ENCODE measurements around the gene GID8.

GRCh38 chr20:62955519-62956386, 17.8 kb downstream of the GID8 start:
- TF ChIP-seq, protein P1, sequence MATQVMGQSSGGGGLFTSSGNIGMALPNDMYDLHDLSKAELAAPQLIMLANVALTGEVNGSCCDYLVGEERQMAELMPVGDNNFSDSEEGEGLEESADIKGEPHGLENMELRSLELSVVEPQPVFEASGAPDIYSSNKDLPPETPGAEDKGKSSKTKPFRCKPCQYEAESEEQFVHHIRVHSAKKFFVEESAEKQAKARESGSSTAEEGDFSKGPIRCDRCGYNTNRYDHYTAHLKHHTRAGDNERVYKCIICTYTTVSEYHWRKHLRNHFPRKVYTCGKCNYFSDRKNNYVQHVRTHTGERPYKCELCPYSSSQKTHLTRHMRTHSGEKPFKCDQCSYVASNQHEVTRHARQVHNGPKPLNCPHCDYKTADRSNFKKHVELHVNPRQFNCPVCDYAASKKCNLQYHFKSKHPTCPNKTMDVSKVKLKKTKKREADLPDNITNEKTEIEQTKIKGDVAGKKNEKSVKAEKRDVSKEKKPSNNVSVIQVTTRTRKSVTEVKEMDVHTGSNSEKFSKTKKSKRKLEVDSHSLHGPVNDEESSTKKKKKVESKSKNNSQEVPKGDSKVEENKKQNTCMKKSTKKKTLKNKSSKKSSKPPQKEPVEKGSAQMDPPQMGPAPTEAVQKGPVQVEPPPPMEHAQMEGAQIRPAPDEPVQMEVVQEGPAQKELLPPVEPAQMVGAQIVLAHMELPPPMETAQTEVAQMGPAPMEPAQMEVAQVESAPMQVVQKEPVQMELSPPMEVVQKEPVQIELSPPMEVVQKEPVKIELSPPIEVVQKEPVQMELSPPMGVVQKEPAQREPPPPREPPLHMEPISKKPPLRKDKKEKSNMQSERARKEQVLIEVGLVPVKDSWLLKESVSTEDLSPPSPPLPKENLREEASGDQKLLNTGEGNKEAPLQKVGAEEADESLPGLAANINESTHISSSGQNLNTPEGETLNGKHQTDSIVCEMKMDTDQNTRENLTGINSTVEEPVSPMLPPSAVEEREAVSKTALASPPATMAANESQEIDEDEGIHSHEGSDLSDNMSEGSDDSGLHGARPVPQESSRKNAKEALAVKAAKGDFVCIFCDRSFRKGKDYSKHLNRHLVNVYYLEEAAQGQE (IDR thresholded peaks at IDR 0.05; ENCODE audit: insufficient read depth in 1 of 2, low read depth in 2 of 2, low read length in 2 of 2), result no peak
- peak; percentile 49 for TF ChIP-seq FOXP2 (optimal IDR thresholded peaks at IDR 0.05; ENCODE audit: borderline replicate concordance, extremely low read depth, extremely low read length, insufficient read depth)
